Right lobe of liver (tissue), 4 donors: Measurements from ENCODE around the gene PRRT1.

Source experiments
- CTCF ChIP-seq, 4 donors: fragments of 200-600 bp in 3 of 4; fragments of 450-650 bp in 1 of 4; IDR thresholded peaks; one replicate each; pipeline versions ENCODE4 v1.5.1 to v1.8.0; 2016 to 2022; ENCODE audit warnings: antibody characterized with exemption in 4 of 4, mild to moderate bottlenecking in 2 of 4
- POLR2A ChIP-seq: fragments of 450-650 bp; IDR thresholded peaks from one replicate; pipeline ENCODE4 v1.6.1; 2017; ENCODE audit warnings: antibody characterized with exemption, mild to moderate bottlenecking
- donor health status: DM: no; HTN: no; CAD: no.
- donor health status: DM: no; HTN: no; CAD: no.
- donor health status: DM: no; HTN: yes; CAD: no.

GRCh38 chr6:32113386-32114352 is 38.1 kb downstream of the PRRT1 start:
- TF ChIP-seq CTCF (IDR thresholded peaks at IDR 0.05) (peak in 3 of 4 donors; percentile 12 to 34 (median 23)), POLR2A (no peak)
